C4-2B (cell line): ENCODE data around the gene NAV2.

Source experiments
- H3K27ac ChIP-seq: fragments of 450-650 bp; 2 replicates; pipeline ENCODE4 v1.5.1; 2017
- CTCF ChIP-seq: fragments of 450-650 bp; conservative IDR thresholded peaks from 2 replicates; pipeline ENCODE4 v1.5.1; 2017; ENCODE audit warnings: mild to moderate bottlenecking
- ZFX ChIP-seq: fragments of 450-650 bp; IDR thresholded peaks from 2 replicates; pipeline ENCODE4 v1.6.1; 2017

The NAV2 gene

DNA sequence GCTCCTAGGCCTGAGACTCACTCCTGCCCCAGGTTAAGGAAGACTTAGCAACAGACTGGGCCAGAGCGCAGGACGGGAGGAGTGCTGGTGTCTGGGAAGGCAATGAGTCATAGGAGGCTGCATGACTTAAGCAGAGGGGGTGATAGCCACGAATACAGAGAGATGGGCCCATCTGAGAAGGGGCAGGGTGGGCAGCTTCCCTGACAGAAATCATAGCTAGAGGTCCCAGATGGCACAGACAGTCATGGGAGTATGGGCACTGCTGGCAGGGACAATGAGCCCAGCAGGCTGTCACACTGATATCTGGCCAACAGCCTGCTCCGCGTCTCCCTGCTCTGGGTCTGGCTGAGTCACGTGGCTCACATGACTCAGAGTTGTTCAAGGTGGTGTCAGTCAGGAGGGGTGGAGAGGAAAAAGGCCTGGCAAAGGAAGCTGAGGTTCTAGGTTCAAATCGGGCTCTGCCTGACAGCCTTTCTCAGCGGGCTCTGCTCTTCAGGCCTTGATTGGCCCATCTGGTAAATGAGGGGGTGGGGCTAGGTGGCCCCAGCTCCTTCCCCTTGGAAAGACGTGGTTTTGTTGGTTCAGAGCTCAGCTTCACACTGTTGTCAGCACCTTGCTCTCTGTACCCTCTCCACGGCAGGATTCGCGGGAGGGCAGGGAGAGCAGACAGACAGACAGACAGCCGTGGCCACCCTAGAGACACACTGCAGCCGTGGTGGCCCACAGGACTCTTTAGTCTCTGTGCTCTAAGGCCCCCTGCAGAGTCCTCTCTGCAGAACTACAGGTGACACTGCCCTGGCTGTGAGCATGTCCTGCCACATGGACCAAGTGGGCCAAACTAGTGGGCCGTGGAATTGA lies 399.9 kb downstream of the NAV2 start:
- TF ChIP-seq CTCF (no peak), ZFX (no peak)
- peak overlapping the region; percentile 20 for H3K27ac ChIP-seq

GRCh38 chr11:20113149-20113438 lies 400.5 kb downstream of the NAV2 start:
- peak overlapping the region; percentile 20 for H3K27ac ChIP-seq
- TF ChIP-seq CTCF (no peak), ZFX (no peak)

DNA sequence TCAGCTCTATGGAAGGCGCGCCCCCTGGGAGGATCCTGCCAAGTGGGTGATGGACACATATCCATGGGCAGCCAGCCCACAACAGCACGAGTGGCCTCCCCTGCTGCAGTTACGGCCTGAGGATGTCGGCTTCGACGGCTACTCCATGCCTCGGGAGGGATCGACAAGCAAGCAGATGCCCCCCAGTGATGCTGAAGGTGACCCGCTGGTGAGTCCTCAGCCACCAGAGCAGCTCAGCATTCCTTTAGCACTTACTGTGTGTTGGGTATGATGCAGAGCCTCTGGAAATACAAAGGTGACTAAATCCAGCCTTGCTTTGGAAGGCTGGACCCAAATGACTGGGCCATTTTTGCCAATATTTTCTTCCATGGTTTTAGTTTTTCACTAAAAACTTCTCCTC lies 402.0 kb downstream of the NAV2 start:
- TF ChIP-seq ZFX, result no peak
- no peak for TF ChIP-seq CTCF
- H3K27ac ChIP-seq, result no peak overlapping the region

- TF ChIP-seq ZFX, result no peak
- TF ChIP-seq CTCF, result no peak
- H3K27ac ChIP-seq, result no peak overlapping the region
Observed at GRCh38 chr11:20116825-20117224, 404.2 kb downstream of the NAV2 start.

- no peak overlapping the region for H3K27ac ChIP-seq
- TF ChIP-seq ZFX (no peak), CTCF (no peak)
Observed at GRCh38 chr11:20117291-20117690, 404.7 kb downstream of the NAV2 start.

- H3K27ac ChIP-seq, result no peak overlapping the region
- no peak for TF ChIP-seq CTCF
Observed at GRCh38 chr11:20118209-20118608, 405.6 kb downstream of the NAV2 start.

- TF ChIP-seq CTCF (no peak), ZFX (no peak)
- H3K27ac ChIP-seq, result no peak overlapping the region
Observed at GRCh38 chr11:20119315-20119714, 406.7 kb downstream of the NAV2 start.
